SU-DHL-6 (cell line): ENCODE measurements around the gene ZFHX3.

Experiments
- H2AFZ ChIP-seq: fragments of 200-600 bp; sonication (generic); 2 replicates; pipeline ENCODE4 v1.6.1; 2014; ENCODE audit warnings: low read depth, mild to moderate bottlenecking, moderate library complexity, mixed read lengths, antibody characterized with exemption, low read length; ENCODE audit not compliant: severe bottlenecking
- H3F3A ChIP-seq: fragments of 200-600 bp; shearing (Covaris generic); 2 replicates; pipeline ENCODE4 v1.6.0; 2016; ENCODE audit warnings: antibody characterized with exemption, mild to moderate bottlenecking; ENCODE audit not compliant: insufficient read depth
- H3K27ac ChIP-seq: fragments of 200-600 bp; sonication (generic); 2 replicates; pipeline ENCODE4 v1.5.1; 2016; ENCODE audit warnings: low read depth, mild to moderate bottlenecking, low read length, moderate library complexity, mixed read lengths
- H3K27me3 ChIP-seq: fragments of 200-600 bp; sonication (generic), shearing (Covaris generic); 2 replicates; pipeline ENCODE4 v1.6.0; 2014; ENCODE audit warnings: mild to moderate bottlenecking, low read length
- H3K36me3 ChIP-seq: fragments of 200-600 bp; sonication (generic); 2 replicates; pipeline ENCODE4 v1.6.1; 2014; ENCODE audit warnings: mild to moderate bottlenecking, low read length, mixed read lengths
- H3K4me2 ChIP-seq: fragments of 300-600, 200-600 bp; shearing (Covaris generic), sonication (generic); 2 replicates; pipeline ENCODE4 v1.6.0; 2014; ENCODE audit warnings: low read length, low read depth, mild to moderate bottlenecking; ENCODE audit not compliant: poor library complexity, severe bottlenecking
- H3K4me3 ChIP-seq: fragments of 200-600 bp; sonication (generic); 2 replicates; pipeline ENCODE4 v1.5.1; 2014; ENCODE audit warnings: antibody characterized with exemption, low read length, mild to moderate bottlenecking, mixed read lengths; ENCODE audit not compliant: insufficient read depth, poor library complexity, severe bottlenecking
- H3K79me2 ChIP-seq: fragments of 200-600 bp; sonication (generic); 2 replicates; pipeline ENCODE4 v1.6.1; 2014; ENCODE audit warnings: mild to moderate bottlenecking, low read length, moderate library complexity; ENCODE audit not compliant: insufficient read depth
- H3K9ac ChIP-seq: fragments of 200-600 bp; sonication (generic); 2 replicates; pipeline ENCODE4 v1.7.0; 2014; ENCODE audit warnings: mild to moderate bottlenecking, low read length
- H3K9me2 ChIP-seq: fragments of 200-600 bp; sonication (generic); replicated peaks from 2 replicates; pipeline ENCODE4 v1.6.1; 2014; ENCODE audit warnings: low read length; ENCODE audit not compliant: insufficient read depth
- H3K9me3 ChIP-seq: fragments of 200-600 bp; sonication (generic); 2 replicates; pipeline ENCODE4 v1.6.1; 2014; ENCODE audit warnings: low read length, mixed read lengths; ENCODE audit not compliant: insufficient read depth
- H4K20me1 ChIP-seq: fragments of 200-600 bp; sonication (generic); 2 replicates; pipeline ENCODE4 v1.6.1; 2014; ENCODE audit warnings: low read depth, mild to moderate bottlenecking, antibody characterized with exemption, low read length, moderate library complexity, mixed read lengths
- EZH2phosphoT487 ChIP-seq: fragments of 200-600 bp; sonication (generic), shearing (Covaris generic); conservative IDR thresholded peaks from 2 replicates; pipeline ENCODE4 v1.6.1; 2018; ENCODE audit warnings: mild to moderate bottlenecking, antibody characterized with exemption, low read length, moderate library complexity, mixed read lengths
- TF ChIP-seq, protein P1 (sequence below): fragments of 200-600 bp; sonication (generic); IDR thresholded peaks from one replicate; pipeline ENCODE4 v1.5.1; 2017; ENCODE audit warnings: antibody characterized with exemption, mild to moderate bottlenecking, low read length, moderate library complexity; ENCODE audit not compliant: insufficient read depth, poor library complexity, severe bottlenecking

The ZFHX3 gene

DNA sequence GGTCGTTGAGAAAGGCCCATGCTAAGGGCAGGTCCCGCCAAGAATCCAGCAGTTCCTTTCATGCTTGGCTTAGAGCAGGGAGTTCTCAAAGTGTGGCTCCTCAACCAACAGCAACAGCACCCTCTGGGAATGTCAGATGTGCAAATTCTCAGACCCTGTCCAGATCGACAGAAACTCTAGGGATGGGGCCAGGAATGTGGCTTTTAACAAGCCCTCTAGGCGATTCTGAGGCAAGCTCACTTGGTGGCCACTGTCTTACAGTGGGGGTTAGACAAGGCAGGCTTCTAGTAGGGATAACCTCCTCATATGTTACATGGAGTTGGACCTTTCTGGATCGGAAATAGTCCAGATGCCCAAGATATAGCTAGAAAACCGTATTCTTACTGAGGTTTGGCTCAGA, 144.8 kb downstream of the ZFHX3 start:
- Histone ChIP-seq H3K27me3 (no peaks in the 10 kb centered on the region), H3K9me3 (no peaks in the 10 kb centered on the region), H3F3A (no peaks in the 10 kb centered on the region), H3K36me3 (no peaks in the 10 kb centered on the region), H4K20me1 (no peaks in the 10 kb centered on the region), H3K4me2 (no peak overlapping the region), H2AFZ (no peak overlapping the region), H3K9me2 (no peaks in the 10 kb centered on the region), H3K4me3 (no peak overlapping the region), H3K9ac (no peak overlapping the region), H3K79me2 (no peaks in the 10 kb centered on the region), H3K27ac (no peak overlapping the region)
- TF ChIP-seq EZH2phosphoT487 = no peak
- TF ChIP-seq, protein P1, sequence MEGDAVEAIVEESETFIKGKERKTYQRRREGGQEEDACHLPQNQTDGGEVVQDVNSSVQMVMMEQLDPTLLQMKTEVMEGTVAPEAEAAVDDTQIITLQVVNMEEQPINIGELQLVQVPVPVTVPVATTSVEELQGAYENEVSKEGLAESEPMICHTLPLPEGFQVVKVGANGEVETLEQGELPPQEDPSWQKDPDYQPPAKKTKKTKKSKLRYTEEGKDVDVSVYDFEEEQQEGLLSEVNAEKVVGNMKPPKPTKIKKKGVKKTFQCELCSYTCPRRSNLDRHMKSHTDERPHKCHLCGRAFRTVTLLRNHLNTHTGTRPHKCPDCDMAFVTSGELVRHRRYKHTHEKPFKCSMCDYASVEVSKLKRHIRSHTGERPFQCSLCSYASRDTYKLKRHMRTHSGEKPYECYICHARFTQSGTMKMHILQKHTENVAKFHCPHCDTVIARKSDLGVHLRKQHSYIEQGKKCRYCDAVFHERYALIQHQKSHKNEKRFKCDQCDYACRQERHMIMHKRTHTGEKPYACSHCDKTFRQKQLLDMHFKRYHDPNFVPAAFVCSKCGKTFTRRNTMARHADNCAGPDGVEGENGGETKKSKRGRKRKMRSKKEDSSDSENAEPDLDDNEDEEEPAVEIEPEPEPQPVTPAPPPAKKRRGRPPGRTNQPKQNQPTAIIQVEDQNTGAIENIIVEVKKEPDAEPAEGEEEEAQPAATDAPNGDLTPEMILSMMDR = no peak

DNA sequence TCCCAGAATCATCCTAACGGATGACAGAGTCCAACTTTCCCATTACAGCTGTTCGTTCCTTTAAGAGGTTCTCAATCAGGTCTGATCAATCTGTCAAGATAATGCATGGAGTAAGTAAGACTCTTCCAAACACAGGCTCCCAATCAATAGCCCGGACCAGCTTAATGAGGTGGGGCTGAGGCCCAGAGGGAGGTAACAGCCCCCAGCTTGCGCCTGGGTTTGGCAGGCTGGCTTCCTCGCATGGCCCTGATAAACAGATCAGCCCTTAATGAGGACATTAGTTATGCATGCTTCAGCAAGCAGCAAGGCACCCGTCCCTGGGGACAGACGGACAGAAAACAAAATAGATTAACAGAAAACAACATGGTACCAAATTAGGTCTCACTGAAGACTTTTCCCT, 145.7 kb downstream of the ZFHX3 start:
- H3K79me2 ChIP-seq = no peaks in the 10 kb centered on the region
- H3K4me3 ChIP-seq = no peak overlapping the region
- H3F3A ChIP-seq = no peaks in the 10 kb centered on the region
- no peak overlapping the region for H3K9ac ChIP-seq
- H3K27me3 ChIP-seq = no peaks in the 10 kb centered on the region
- no peaks in the 10 kb centered on the region for H3K36me3 ChIP-seq
- H3K27ac ChIP-seq = no peak overlapping the region
- TF ChIP-seq EZH2phosphoT487 = no peak
- TF ChIP-seq, protein P1 = no peak
- H3K9me3 ChIP-seq = no peaks in the 10 kb centered on the region
- no peaks in the 10 kb centered on the region for H3K9me2 ChIP-seq
- H4K20me1 ChIP-seq = no peaks in the 10 kb centered on the region
- H2AFZ ChIP-seq = no peak overlapping the region
- H3K4me2 ChIP-seq = no peak overlapping the region

DNA sequence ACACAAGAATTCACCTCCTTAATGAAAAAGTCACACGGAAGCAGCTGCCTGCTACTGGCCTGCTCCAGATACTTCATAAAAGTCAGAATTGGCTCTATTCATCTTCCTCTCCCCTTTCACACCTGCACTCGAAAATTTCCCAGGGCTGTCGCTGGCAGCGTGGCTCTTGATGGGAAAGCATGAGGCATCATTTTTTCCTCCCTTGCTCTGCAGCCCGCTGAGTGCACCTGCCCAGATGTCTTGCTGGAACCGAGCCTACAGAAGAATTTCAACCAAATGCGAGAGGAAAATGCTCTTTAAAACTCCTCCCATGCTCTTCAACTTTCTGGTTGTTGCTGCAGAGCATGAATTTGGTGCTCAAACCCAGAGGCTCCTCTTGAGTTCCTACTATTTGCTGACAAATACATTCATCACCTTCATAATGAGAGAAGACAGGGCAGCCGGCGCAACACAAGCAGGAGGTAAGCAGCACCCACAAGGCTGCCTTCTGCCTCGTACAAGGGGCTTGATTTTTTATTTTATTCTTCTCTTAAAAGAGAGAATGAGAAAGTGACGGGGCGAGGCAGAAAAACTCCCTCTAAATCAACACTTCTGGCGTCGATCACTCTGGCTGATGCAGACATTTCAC, 146.8 kb downstream of the ZFHX3 start:
- H3K27me3 ChIP-seq = no peaks in the 10 kb centered on the region
- H3K36me3 ChIP-seq = no peaks in the 10 kb centered on the region
- no peak overlapping the region for H3K27ac ChIP-seq
- H2AFZ ChIP-seq = no peak overlapping the region
- no peaks in the 10 kb centered on the region for H3K9me3 ChIP-seq
- TF ChIP-seq EZH2phosphoT487 = no peak
- TF ChIP-seq, protein P1 = no peak
- no peaks in the 10 kb centered on the region for H3F3A ChIP-seq
- no peak overlapping the region for H3K4me2 ChIP-seq
- no peak overlapping the region for H3K9ac ChIP-seq
- H3K79me2 ChIP-seq = no peaks in the 10 kb centered on the region
- no peak overlapping the region for H3K4me3 ChIP-seq
- H3K9me2 ChIP-seq = no peaks in the 10 kb centered on the region
- H4K20me1 ChIP-seq = no peaks in the 10 kb centered on the region
